A673 (cell line): ENCODE measurements around the gene DOCK10.

Experiments used
- EZH2 ChIP-seq: fragments of 200-600 bp; sonication (generic); IDR thresholded peaks from 2 replicates; pipeline ENCODE4 v1.6.1; 2017; ENCODE audit warnings: borderline replicate concordance, low read depth, mild to moderate bottlenecking, mixed read lengths, antibody characterized with exemption, low read length; ENCODE audit not compliant: poor library complexity, severe bottlenecking
- TF ChIP-seq, protein P1 (sequence below): fragments of 300-800, 200-600 bp; sonication (generic); conservative IDR thresholded peaks from 2 replicates; pipeline ENCODE4 v1.5.1; 2017; ENCODE audit warnings: low read depth, mild to moderate bottlenecking, antibody characterized with exemption, low read length, moderate library complexity, mixed read lengths

DNA sequence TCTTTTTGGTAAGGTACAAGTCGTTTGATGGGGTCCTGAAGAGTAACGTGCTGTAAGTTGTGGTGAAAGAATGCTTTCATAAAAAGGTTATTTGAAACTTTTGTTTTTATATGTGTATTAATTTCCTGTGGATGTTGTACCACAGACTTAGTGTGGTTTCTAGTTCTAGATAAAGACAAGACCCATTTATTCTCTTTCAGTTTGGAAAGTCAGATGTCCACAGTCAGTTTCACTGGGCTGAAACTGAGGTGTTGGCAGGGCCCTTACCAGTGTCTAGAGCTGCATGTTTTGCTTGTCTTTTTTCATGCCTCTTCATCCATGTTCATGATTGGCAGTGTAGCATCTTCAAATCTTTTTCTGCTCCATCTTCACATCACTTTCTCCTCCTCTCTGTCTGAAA is 22.1 kb upstream of the DOCK10 start:
- TF ChIP-seq, protein P1, sequence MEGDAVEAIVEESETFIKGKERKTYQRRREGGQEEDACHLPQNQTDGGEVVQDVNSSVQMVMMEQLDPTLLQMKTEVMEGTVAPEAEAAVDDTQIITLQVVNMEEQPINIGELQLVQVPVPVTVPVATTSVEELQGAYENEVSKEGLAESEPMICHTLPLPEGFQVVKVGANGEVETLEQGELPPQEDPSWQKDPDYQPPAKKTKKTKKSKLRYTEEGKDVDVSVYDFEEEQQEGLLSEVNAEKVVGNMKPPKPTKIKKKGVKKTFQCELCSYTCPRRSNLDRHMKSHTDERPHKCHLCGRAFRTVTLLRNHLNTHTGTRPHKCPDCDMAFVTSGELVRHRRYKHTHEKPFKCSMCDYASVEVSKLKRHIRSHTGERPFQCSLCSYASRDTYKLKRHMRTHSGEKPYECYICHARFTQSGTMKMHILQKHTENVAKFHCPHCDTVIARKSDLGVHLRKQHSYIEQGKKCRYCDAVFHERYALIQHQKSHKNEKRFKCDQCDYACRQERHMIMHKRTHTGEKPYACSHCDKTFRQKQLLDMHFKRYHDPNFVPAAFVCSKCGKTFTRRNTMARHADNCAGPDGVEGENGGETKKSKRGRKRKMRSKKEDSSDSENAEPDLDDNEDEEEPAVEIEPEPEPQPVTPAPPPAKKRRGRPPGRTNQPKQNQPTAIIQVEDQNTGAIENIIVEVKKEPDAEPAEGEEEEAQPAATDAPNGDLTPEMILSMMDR: no peak
- TF ChIP-seq EZH2: no peak
